Measurements from ENCODE around the gene CIC. TPM values are rescaled to one million over a fixed set of nuclear protein-coding genes. Genes with fewer than 3 reads are reported as not detected.

CIC gene
- total RNA-seq, 4 donors from 2014 or later = 27.0 to 74.1 (median 41.3) TPM

DNA sequence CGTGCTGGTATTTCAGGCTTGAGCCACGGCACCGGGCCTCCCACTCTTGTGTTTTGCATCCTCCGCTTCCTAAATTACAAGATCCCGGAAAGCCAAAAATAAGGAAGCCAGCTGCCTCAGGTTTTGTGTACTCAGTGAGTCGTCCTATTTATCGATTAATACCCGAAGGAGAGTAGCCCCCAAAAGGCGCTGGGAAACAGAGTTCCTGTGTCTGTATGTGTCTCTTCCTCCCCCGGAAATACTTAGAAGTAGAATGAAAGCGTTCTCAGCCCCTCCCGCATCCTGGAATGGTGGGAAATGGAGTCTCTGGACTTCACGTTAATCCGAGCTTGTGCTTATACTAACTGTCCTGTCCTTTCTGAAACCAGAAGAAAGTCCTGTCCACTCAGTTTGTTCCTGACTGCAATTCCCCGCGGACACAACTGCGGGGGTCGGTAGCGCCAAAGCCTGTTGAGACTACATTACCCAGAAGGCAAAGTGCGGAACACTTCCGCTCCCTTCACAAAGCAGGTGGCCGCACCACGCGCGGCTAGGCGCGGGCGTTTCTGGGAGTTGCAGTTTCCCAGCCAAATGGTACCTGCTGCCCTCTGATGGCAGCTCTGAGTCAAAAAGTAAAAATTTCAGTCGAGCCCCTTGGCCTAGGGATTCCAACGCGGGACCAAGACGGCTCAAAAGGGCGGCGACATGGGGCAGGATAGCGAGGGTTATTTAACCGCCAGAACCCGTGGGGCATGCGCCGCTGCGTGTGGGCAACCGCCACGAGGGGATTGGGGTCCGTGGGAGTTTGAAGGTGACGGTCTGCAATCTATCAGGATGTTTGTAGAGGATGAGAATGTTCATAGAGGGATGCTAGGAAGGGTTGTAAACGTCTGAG lies 24.5 kb upstream of the CIC start:
- TF ChIP-seq, protein P1, sequence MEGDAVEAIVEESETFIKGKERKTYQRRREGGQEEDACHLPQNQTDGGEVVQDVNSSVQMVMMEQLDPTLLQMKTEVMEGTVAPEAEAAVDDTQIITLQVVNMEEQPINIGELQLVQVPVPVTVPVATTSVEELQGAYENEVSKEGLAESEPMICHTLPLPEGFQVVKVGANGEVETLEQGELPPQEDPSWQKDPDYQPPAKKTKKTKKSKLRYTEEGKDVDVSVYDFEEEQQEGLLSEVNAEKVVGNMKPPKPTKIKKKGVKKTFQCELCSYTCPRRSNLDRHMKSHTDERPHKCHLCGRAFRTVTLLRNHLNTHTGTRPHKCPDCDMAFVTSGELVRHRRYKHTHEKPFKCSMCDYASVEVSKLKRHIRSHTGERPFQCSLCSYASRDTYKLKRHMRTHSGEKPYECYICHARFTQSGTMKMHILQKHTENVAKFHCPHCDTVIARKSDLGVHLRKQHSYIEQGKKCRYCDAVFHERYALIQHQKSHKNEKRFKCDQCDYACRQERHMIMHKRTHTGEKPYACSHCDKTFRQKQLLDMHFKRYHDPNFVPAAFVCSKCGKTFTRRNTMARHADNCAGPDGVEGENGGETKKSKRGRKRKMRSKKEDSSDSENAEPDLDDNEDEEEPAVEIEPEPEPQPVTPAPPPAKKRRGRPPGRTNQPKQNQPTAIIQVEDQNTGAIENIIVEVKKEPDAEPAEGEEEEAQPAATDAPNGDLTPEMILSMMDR (IDR thresholded peaks at IDR 0.05) = peak; percentile 46 to 84 (median 78)
- TF ChIP-seq EP300 (IDR thresholded peaks at IDR 0.05) (peak; percentile 91 to 95), POLR2A (IDR thresholded peaks at IDR 0.05) (peak; percentile 48 to 53)
- Histone ChIP-seq H3K36me3 (peaks cover 0 to 33% (median 0%) of the 10 kb centered on the region in 3 donors), H3K4me1 (peaks cover 0 to 81% (median 53%) of the 10 kb centered on the region in 4 donors), H3K27me3 (no peaks in the 10 kb centered on the region), H3K9me3 (no peaks in the 10 kb centered on the region), H3K4me3 (peak overlapping the region; percentile 46 to 87 (median 56)), H3K27ac (peak overlapping the region; percentile 79 to 100 (median 90))
- 2 to 3% methylated on average over 42 to 45 of the region's 45 CpGs for WGBS, 2 donors
- peak; percentile 83 to 89 for DNase-seq (ENCODE audit: low spot score in 2 of 2)

DNA sequence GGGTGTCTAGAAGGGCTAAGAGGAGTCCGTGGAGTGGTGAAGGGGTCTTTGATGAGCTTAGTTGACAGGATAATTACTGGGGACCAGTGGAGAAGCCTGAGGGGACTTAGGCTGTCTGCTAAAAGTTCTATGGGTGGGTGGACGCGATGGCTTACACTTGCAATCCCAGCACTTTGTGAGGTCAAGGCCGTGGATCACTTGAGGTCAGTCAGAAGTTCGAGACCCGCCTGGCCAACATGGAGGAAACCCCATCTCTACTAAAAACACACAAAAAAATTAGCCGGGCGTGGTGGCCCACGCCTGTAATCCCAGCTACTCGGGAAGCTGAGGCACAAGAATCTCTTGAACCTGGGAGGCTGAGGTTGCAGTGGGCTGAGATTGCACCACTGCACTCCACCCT lies 23.8 kb upstream of the CIC start:
- DNase-seq (ENCODE audit: low spot score in 2 of 2) = no peak
- H3K36me3 ChIP-seq = peaks cover 0 to 33% (median 0%) of the 10 kb centered on the region in 3 donors
- no peaks in the 10 kb centered on the region for H3K27me3 ChIP-seq
- WGBS, 2 donors = 67 to 69% methylated on average over 10 of the region's 10 CpGs
- H3K4me3 ChIP-seq = peak overlapping the region in 2 of 4 donors; percentile 26 to 46
- peak overlapping the region in 3 of 4 donors; percentile 79 to 100 (median 100) for H3K27ac ChIP-seq
- TF ChIP-seq, protein P1 (IDR thresholded peaks at IDR 0.05) = no peak
- TF ChIP-seq POLR2A (IDR thresholded peaks at IDR 0.05) (no peak), EP300 (IDR thresholded peaks at IDR 0.05) (no peak)
- peaks cover 0 to 81% (median 54%) of the 10 kb centered on the region in 4 donors for H3K4me1 ChIP-seq
- no peaks in the 10 kb centered on the region for H3K9me3 ChIP-seq

DNA sequence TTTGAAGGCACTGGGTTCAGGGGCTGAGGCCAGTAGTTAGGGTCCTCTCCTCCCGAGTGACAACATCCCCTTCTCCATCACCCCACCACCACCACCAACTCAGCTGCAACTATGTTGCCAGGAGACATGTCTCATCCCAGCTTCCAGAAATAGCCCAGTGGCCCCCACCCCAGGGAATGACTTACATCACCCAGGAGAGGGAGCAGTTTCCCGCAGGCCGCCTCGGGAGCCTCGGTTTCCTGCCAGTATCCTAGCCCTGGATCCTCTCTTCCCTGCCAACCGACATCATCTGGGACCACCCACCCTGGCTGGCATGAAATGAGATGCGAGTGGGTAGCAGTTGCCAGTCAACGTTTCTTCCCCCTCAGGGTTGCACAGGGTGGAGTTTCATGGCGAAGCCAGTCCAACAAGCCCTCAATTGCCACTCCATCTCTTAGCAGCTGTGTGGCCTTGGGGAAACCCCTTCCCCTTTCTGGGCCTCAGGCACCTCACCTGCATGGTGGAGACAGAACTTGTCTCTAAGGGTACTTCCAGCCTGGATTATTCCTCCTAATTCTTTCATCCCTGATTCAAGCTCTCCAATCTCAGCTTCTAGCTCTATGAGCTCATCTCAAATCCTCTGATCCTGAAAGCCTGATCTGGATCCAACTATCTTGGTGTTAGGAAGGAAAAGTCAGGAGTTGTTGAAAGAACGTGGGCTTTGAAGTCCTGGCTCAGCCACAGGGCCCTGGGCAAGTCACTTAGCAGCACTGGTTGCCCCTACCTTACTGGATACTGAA lies 22.7 kb upstream of the CIC start:
- Histone ChIP-seq H3K4me3 (no peak overlapping the region), H3K27me3 (no peaks in the 10 kb centered on the region), H3K4me1 (peaks cover 0 to 81% (median 55%) of the 10 kb centered on the region in 4 donors), H3K36me3 (peaks cover 0 to 34% (median 0%) of the 10 kb centered on the region in 3 donors), H3K27ac (peak overlapping the region; percentile 2 to 100 (median 100)), H3K9me3 (no peaks in the 10 kb centered on the region)
- 8 to 17% methylated on average over 10 of the region's 10 CpGs for WGBS, 2 donors
- peak; percentile 50 to 63 for DNase-seq (ENCODE audit: low spot score in 2 of 2)
- TF ChIP-seq, protein P1 (IDR thresholded peaks at IDR 0.05) = peak; percentile 41 to 83 (median 67)
- TF ChIP-seq EP300 (IDR thresholded peaks at IDR 0.05) (peak in 1 of 2 donors; percentile 66), POLR2A (IDR thresholded peaks at IDR 0.05) (no peak)

DNA sequence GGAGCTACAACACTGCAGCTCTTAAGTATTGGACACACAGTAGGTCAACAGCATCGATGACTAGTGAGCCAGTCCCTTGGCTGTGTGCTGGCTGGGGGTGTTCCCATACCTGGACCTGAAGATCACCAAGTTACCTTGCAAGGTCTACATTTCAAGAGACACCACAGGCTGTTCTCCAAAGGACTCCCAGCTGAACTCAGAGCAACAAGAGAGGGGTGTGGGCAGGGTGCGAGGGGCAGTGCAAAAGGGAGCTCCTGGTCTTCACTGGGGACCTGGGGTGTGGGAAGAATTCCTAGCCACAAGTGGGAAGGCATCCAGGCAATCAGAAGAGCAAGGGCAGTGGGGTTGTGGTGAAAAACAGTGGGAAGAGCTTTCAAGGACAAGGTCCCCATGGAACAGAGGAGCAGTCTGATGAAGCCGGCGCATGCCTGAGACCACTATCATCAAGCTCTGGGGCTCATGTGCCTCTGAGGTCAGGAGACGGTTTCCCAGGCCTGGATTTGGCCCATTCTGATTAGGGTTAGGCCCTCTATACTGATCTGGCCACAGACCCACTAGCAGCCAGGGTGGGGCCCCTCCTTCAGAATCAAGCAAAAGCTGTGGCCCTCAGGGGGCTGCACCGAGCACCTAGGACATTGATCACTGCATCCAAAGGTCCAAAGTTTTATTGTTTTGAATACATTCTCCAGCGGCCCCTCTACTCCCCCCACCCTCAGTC lies 22.0 kb upstream of the CIC start:
- H3K4me3 ChIP-seq = no peak overlapping the region
- H3K9me3 ChIP-seq = no peaks in the 10 kb centered on the region
- 37 to 48% methylated on average over 7 of the region's 7 CpGs for WGBS, 2 donors
- H3K4me1 ChIP-seq = peaks cover 0 to 84% (median 58%) of the 10 kb centered on the region in 4 donors
- TF ChIP-seq, protein P1 (IDR thresholded peaks at IDR 0.05) = no peak
- TF ChIP-seq POLR2A (IDR thresholded peaks at IDR 0.05) = no peak
- TF ChIP-seq EP300 (IDR thresholded peaks at IDR 0.05) = no peak
- no peaks in the 10 kb centered on the region for H3K27me3 ChIP-seq
- peak overlapping the region; percentile 2 to 100 (median 100) for H3K27ac ChIP-seq
- DNase-seq (ENCODE audit: low spot score in 2 of 2) = no peak
- H3K36me3 ChIP-seq = peaks cover 0 to 34% (median 0%) of the 10 kb centered on the region in 3 donors

Data from tibial nerve (tissue), 4 donors.